ENCODE measurements around the gene DOC2A. TPM values are rescaled to one million over a fixed set of nuclear protein-coding genes. Genes with fewer than 3 reads are reported as not detected.
A peak's percentile ranks its signal among the peaks of the same experiment; 100 is the strongest.

Gene DOC2A
- total RNA-seq, 1 donor from 2014 or later, result not detected

DNA sequence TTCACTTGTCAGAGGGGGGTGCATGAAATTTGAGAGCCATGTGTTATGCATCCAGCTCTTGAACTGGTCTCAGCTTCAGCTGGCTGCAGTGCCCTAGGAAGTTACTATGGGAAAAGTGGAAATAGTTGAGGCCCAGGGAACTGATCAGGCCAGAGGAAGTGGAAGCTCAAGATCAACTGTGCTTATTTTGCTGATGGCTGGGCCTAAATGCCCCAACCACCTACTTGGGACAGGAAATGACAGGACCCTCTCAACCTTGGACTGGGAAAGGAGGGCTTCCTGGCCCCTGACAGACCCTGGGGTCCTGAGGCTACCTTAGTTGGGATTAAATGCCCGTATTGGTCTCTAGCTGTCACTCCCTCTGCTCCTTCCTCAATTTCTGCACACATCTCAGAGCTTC lies 38.3 kb downstream of the DOC2A start:
- TF ChIP-seq, protein P1, sequence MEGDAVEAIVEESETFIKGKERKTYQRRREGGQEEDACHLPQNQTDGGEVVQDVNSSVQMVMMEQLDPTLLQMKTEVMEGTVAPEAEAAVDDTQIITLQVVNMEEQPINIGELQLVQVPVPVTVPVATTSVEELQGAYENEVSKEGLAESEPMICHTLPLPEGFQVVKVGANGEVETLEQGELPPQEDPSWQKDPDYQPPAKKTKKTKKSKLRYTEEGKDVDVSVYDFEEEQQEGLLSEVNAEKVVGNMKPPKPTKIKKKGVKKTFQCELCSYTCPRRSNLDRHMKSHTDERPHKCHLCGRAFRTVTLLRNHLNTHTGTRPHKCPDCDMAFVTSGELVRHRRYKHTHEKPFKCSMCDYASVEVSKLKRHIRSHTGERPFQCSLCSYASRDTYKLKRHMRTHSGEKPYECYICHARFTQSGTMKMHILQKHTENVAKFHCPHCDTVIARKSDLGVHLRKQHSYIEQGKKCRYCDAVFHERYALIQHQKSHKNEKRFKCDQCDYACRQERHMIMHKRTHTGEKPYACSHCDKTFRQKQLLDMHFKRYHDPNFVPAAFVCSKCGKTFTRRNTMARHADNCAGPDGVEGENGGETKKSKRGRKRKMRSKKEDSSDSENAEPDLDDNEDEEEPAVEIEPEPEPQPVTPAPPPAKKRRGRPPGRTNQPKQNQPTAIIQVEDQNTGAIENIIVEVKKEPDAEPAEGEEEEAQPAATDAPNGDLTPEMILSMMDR (IDR thresholded peaks at IDR 0.05; ENCODE audit: insufficient read depth, low read length, severe bottlenecking), result no peak
- FAIRE-seq (no peak), DNase-seq (ENCODE audit: low read depth) (no peak)
- peaks cover 11% of the 10 kb centered on the region for H3K36me3 ChIP-seq (ENCODE audit: control insufficient read depth, insufficient read depth, low read length)
- H3K4me3 ChIP-seq (ENCODE audit: low read depth, low read length), result no peak overlapping the region
- no peaks in the 10 kb centered on the region for H3K27me3 ChIP-seq (ENCODE audit: control insufficient read depth, insufficient read depth, low read length)

DNA sequence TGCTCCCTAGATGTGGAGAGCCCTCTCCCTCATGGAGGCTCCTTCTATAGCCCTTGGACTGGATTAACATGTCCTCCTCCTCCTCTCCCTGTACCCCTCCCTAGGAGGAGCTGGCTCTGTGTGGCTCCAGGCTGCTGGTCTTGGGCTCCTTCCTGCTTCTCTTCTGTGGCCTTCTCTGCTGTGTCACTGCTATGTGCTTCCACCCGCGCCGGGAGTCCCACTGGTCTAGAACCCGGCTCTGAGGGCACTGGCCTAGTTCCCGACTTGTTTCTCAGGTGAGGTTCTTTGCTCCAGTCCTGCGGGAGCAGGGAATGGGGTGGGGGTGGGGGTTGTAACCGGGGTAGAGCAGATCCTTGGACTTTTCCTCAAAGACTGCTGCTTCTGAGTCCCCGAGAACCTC lies 39.5 kb downstream of the DOC2A start:
- TF ChIP-seq, protein P1 (IDR thresholded peaks at IDR 0.05; ENCODE audit: insufficient read depth, low read length, severe bottlenecking), result no peak
- H3K36me3 ChIP-seq (ENCODE audit: control insufficient read depth, insufficient read depth, low read length), result peaks cover 9% of the 10 kb centered on the region
- no peaks in the 10 kb centered on the region for H3K27me3 ChIP-seq (ENCODE audit: control insufficient read depth, insufficient read depth, low read length)
- no peak for FAIRE-seq
- no peak for DNase-seq (ENCODE audit: low read depth)
- H3K4me3 ChIP-seq (ENCODE audit: low read depth, low read length), result no peak overlapping the region

DNA sequence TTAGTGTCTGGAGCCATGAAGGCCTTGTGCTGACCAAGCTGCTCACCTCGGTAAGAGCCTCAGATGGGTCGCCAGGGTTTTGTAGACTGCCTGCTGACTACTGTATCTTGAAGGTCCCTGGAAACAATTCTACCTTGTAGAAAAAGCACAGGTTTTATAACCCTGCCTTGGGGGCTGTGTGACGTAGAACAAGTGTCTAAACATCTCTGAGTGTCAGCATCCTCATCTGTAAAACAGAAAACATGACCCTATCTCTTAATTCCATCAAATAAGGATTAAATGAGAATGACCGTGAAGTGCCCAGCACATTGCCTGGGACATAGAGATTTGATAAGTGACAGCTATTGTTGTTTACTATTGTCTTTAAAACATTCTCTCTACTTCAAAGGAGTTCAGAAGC lies 42.6 kb downstream of the DOC2A start:
- no peaks in the 10 kb centered on the region for H3K27me3 ChIP-seq (ENCODE audit: control insufficient read depth, insufficient read depth, low read length)
- no peak for DNase-seq (ENCODE audit: low read depth)
- peaks cover 15% of the 10 kb centered on the region for H3K36me3 ChIP-seq (ENCODE audit: control insufficient read depth, insufficient read depth, low read length)
- TF ChIP-seq, protein P1 (IDR thresholded peaks at IDR 0.05; ENCODE audit: insufficient read depth, low read length, severe bottlenecking), result no peak
- no peak overlapping the region for H3K4me3 ChIP-seq (ENCODE audit: low read depth, low read length)
- no peak for FAIRE-seq

DNA sequence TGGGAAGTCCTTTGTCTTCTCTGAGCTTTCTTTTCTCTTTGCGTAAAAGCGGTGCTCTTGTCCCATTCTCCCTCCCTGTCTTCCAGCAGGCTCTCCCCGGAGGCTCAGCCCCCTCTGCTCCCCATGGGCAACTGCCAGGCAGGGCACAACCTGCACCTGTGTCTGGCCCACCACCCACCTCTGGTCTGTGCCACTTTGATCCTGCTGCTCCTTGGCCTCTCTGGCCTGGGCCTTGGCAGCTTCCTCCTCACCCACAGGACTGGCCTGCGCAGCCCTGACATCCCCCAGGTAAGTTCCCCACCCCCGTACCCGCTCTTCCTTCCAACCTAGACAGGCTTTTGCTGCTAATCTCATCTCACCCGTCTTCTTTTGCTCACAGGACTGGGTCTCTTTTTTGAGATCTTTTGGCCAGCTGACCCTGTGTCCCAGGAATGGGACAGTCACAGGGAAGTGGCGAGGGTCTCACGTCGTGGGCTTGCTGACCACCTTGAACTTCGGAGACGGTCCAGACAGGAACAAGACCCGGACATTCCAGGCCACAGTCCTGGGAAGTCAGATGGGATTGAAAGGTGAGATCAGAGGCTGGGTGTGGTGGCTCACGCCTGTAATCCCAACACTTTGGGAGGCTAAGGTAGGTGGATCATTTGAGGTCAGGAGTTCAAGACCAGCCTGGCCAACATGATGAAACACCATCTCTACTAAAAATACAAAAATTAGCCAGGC lies 47.6 kb downstream of the DOC2A start:
- DNase-seq (ENCODE audit: low read depth) (no peak), FAIRE-seq (no peak)
- Histone ChIP-seq H3K36me3 (ENCODE audit: control insufficient read depth, insufficient read depth, low read length) (peaks cover 10% of the 10 kb centered on the region), H3K4me3 (ENCODE audit: low read depth, low read length) (no peak overlapping the region), H3K27me3 (ENCODE audit: control insufficient read depth, insufficient read depth, low read length) (no peaks in the 10 kb centered on the region)
- TF ChIP-seq, protein P1 (IDR thresholded peaks at IDR 0.05; ENCODE audit: insufficient read depth, low read length, severe bottlenecking), result no peak

DNA sequence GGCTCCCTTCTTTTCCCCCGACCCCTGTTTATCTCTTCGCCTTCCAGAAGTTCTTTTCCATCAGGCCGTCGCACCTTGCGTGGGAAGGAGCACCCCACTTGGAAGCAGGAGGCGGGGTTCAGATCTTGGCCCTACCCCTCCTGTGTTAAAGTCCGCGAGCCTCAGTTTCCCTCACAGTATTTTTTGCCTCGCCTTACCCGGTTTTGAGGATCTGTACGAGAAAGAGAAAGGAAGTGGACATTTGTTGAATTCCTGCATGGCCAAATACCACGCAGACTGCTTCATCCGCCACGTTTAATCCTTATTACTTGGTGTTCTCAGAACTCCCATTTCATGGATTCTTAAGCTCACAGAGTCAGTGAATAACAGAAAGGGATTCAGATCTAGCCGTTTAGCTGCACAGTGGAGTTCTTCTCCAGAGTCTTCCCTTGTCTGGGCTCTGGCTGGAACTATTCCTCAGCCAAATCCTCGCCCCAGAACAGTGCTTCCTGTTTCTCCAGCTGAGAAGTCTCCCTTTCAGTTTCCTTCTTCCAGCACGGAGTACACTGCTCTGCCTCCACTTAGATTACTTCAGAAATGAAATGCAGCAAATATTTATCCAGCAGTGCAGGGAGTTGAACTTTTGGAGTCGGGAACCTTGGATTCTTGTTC lies 48.4 kb downstream of the DOC2A start:
- Histone ChIP-seq H3K36me3 (ENCODE audit: control insufficient read depth, insufficient read depth, low read length) (peaks cover 6% of the 10 kb centered on the region), H3K4me3 (ENCODE audit: low read depth, low read length) (peak overlapping the region; percentile 81), H3K27me3 (ENCODE audit: control insufficient read depth, insufficient read depth, low read length) (no peaks in the 10 kb centered on the region)
- FAIRE-seq (no peak), DNase-seq (ENCODE audit: low read depth) (peak; percentile 21)
- TF ChIP-seq, protein P1 (IDR thresholded peaks at IDR 0.05; ENCODE audit: insufficient read depth, low read length, severe bottlenecking), result no peak
